H1 (cell line): ENCODE data around the gene ANKFN1.

ENCODE experiments used
- CBX8 ChIP-seq: fragments of 300-800, 300-1000 bp; sonication (generic); IDR thresholded peaks from 2 replicates; pipeline ENCODE4 v1.7.1; 2016; ENCODE audit warnings: low read depth, low read length, borderline replicate concordance
- POLR2A ChIP-seq, 2 experiments: IDR thresholded peaks; 1 replicate in 1 of 2; 2 replicates in 1 of 2; pipeline ENCODE4 v1.6.1; 2011; ENCODE audit warnings: low read depth in 2 of 2, low read length in 2 of 2, mild to moderate bottlenecking in 2 of 2; ENCODE audit errors: control extremely low read depth in 1 of 2
- POLR2AphosphoS5 ChIP-seq: IDR thresholded peaks from 2 replicates; pipeline ENCODE4 v1.6.1; 2011; ENCODE audit warnings: low read depth, low read length
- RAD21 ChIP-seq, 2 experiments: IDR thresholded peaks in 1 of 2; conservative IDR thresholded peaks in 1 of 2; 2 replicates each; pipeline ENCODE4 v1.6.1; 2011; ENCODE audit warnings: low read depth in 2 of 2, low read length in 2 of 2, improper control_type of control experiment in 1 of 2, inconsistent platforms in 1 of 2, mild to moderate bottlenecking in 1 of 2, moderate library complexity in 1 of 2
- SAP30 ChIP-seq: fragments of 300-600 bp; sonication (generic); IDR thresholded peaks from 2 replicates; pipeline ENCODE4 v1.7.1; 2012; ENCODE audit warnings: low read length, moderate library complexity, mild to moderate bottlenecking, inconsistent platforms; ENCODE audit not compliant: insufficient read depth, insufficient replicate concordance
- SP2 ChIP-seq: IDR thresholded peaks from 2 replicates; pipeline ENCODE4 v1.6.1; 2012; ENCODE audit warnings: mild to moderate bottlenecking, low read length, inconsistent platforms
- TCF12 ChIP-seq: IDR thresholded peaks from 2 replicates; pipeline ENCODE4 v1.6.1; 2011; ENCODE audit warnings: low read depth, mild to moderate bottlenecking, low read length
- YY1 ChIP-seq: IDR thresholded peaks from 2 replicates; pipeline ENCODE4 v1.6.1; 2011; ENCODE audit warnings: low read depth, mild to moderate bottlenecking, low read length
- ZNF274 ChIP-seq: IDR thresholded peaks from 2 replicates; pipeline ENCODE4 v1.7.0; 2012; ENCODE audit warnings: low read length, borderline replicate concordance; ENCODE audit errors: extremely low read depth
- TF ChIP-seq, protein P1 (sequence below): IDR thresholded peaks from 2 replicates; pipeline ENCODE4 v1.6.1; 2012; ENCODE audit warnings: inconsistent platforms
- TF ChIP-seq, protein P2 (sequence below), 3 experiments: IDR thresholded peaks; 1 replicate in 2 of 3; 2 replicates in 1 of 3; pipeline versions ENCODE4 v1.5.1 to v1.6.1; 2011; ENCODE audit warnings: low read length in 3 of 3, mild to moderate bottlenecking in 3 of 3, inconsistent platforms in 2 of 3, low read depth in 1 of 3, moderate library complexity in 1 of 3; ENCODE audit not compliant: insufficient read depth in 1 of 3; ENCODE audit errors: control extremely low read depth in 1 of 3
- TF ChIP-seq, protein P3 (sequence below): IDR thresholded peaks from 2 replicates; pipeline ENCODE4 v1.6.1; 2011; ENCODE audit warnings: low read depth, mild to moderate bottlenecking, low read length; ENCODE audit not compliant: insufficient read depth

DNA sequence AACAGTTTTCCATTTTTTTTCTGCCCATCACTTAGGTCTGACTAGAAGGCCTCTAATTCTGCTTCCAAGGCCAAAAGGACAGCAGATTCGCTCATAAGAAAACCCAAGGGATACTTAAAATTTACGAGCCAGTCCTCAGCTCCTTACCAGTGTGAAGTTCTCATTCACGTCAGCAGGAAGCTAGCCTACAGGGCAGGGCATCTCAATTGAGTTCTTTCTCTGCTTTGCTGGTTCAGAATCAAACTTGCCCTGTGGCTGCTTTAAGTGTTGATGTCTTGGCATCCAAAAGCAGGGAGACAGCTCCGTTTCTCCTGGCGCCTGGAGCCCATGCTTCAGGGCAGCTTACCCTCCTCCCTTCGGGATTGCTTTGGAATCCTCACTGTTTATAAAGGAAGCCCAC, 136.0 kb downstream of the ANKFN1 start:
- TF ChIP-seq SP2 = no peak
- TF ChIP-seq ZNF274 = no peak
- TF ChIP-seq, protein P1, sequence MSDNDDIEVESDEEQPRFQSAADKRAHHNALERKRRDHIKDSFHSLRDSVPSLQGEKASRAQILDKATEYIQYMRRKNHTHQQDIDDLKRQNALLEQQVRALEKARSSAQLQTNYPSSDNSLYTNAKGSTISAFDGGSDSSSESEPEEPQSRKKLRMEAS = no peak
- TF ChIP-seq POLR2A (IDR thresholded peaks at IDR 0.05; ENCODE audit: control extremely low read depth in 1 of 2, low read depth in 2 of 2, low read length in 2 of 2) = no peak
- TF ChIP-seq, protein P2, sequence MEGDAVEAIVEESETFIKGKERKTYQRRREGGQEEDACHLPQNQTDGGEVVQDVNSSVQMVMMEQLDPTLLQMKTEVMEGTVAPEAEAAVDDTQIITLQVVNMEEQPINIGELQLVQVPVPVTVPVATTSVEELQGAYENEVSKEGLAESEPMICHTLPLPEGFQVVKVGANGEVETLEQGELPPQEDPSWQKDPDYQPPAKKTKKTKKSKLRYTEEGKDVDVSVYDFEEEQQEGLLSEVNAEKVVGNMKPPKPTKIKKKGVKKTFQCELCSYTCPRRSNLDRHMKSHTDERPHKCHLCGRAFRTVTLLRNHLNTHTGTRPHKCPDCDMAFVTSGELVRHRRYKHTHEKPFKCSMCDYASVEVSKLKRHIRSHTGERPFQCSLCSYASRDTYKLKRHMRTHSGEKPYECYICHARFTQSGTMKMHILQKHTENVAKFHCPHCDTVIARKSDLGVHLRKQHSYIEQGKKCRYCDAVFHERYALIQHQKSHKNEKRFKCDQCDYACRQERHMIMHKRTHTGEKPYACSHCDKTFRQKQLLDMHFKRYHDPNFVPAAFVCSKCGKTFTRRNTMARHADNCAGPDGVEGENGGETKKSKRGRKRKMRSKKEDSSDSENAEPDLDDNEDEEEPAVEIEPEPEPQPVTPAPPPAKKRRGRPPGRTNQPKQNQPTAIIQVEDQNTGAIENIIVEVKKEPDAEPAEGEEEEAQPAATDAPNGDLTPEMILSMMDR (IDR thresholded peaks at IDR 0.05; ENCODE audit: control extremely low read depth in 1 of 3, insufficient read depth in 1 of 3, low read depth in 1 of 3, low read length in 3 of 3) = no peak
- TF ChIP-seq SAP30 = no peak
- TF ChIP-seq YY1 = no peak
- TF ChIP-seq, protein P3, sequence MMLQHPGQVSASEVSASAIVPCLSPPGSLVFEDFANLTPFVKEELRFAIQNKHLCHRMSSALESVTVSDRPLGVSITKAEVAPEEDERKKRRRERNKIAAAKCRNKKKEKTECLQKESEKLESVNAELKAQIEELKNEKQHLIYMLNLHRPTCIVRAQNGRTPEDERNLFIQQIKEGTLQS = no peak
- TF ChIP-seq TCF12 = no peak
- no peak for TF ChIP-seq CBX8
- TF ChIP-seq POLR2AphosphoS5 = no peak
- no peak for TF ChIP-seq RAD21 (IDR thresholded peaks at IDR 0.05 in 1 of 2, conservative IDR thresholded peaks at IDR 0.05 in 1 of 2; ENCODE audit: low read depth in 2 of 2, low read length in 2 of 2)
